ENCODE measurements around the gene DDI2. TPM values are rescaled to one million over a fixed set of nuclear protein-coding genes. Genes with fewer than 3 reads are reported as not detected.

DDI2 gene
- total RNA-seq, 2 experiments from 2014 or later, result 33.7 to 34.9 TPM

DNA sequence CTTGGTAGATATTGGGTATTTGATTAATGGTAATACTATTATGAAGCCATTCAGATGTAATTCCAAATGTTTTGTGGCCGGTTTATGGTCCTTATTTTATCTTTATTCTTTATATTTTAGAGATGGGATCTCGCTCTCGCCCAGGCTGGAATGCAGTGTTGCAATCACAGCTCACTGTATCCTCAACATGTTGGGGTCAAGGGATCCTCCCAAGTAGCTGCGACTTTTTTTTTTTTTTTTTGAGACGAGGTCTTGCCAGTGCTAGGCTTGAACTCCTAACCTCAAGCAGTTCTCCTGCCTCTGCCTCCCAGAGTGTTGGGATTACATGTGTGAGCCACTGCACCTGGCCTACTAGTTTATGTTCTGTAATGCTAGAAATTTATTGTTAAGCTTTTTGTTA is 4.7 kb downstream of the DDI2 start:
- H3K9me3 Mint-ChIP-seq, result no peaks in the 10 kb centered on the region
- ATAC-seq (no peak), DNase-seq (no peak)
- TF ChIP-seq, protein P1, sequence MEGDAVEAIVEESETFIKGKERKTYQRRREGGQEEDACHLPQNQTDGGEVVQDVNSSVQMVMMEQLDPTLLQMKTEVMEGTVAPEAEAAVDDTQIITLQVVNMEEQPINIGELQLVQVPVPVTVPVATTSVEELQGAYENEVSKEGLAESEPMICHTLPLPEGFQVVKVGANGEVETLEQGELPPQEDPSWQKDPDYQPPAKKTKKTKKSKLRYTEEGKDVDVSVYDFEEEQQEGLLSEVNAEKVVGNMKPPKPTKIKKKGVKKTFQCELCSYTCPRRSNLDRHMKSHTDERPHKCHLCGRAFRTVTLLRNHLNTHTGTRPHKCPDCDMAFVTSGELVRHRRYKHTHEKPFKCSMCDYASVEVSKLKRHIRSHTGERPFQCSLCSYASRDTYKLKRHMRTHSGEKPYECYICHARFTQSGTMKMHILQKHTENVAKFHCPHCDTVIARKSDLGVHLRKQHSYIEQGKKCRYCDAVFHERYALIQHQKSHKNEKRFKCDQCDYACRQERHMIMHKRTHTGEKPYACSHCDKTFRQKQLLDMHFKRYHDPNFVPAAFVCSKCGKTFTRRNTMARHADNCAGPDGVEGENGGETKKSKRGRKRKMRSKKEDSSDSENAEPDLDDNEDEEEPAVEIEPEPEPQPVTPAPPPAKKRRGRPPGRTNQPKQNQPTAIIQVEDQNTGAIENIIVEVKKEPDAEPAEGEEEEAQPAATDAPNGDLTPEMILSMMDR (IDR thresholded peaks at IDR 0.05), result no peak
- H3K4me1 Mint-ChIP-seq (ENCODE audit: low read depth), result peaks cover 66% of the 10 kb centered on the region
- CTCF ChIA-PET, result interaction anchor here (1.2 kb wide), 1 partner anchor 26 kb away, joined by 3 read pairs; no protein-coding TSS in a partner anchor
- POLR2A ChIA-PET, result interaction anchor here (1.0 to 1.4 kb wide), 3 partner anchors 12 to 75 kb away, joined by 3 to 6 read pairs (median 4); no protein-coding TSS in a partner anchor
- H3K36me3 Mint-ChIP-seq (ENCODE audit: low read depth), result peaks cover 43% of the 10 kb centered on the region
- intact Hi-C loops (cut with micrococcal nuclease), result no loop called here
- no peak overlapping the region for H3K4me3 Mint-ChIP-seq
- H3K27me3 Mint-ChIP-seq, result no peaks in the 10 kb centered on the region
- H3K27ac Mint-ChIP-seq, result no peak overlapping the region

DNA sequence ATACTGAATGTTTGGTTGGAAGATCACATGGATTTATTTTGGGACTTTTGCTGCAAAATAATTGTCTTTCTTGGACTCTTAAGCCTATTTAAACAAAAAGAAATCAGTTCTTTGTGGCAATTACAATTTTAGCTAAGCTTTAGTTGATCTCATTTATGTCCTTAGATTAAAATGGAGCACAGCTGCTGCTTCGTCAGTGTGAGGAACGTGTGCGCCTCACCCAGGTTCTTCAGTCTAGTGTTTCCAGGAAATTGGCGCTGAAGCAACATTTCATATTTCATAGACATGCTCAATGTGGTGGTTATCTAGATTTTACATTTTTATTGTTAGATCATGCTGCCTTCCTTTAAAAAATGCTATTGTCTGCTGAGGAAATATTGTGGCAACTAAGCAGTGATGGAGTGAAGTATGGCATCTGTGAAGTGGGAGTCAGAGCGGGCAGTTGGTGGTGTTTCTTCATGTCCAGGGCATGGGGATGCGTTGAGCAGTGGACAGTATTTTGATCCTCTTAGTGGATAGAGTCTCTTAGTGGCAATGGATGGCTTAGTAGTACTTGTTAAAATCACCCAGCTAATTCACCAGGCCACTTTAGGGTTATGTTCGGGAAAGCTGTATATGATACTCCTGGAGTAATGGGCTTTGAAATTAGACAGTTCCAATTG is 5.6 kb downstream of the DDI2 start:
- intact Hi-C loops (cut with micrococcal nuclease), result no loop called here
- Mint-ChIP-seq H3K4me3 (no peak overlapping the region), H3K27ac (peak overlapping the region; percentile 47), H3K9me3 (no peaks in the 10 kb centered on the region), H3K27me3 (no peaks in the 10 kb centered on the region), H3K4me1 (ENCODE audit: low read depth) (peaks cover 73% of the 10 kb centered on the region), H3K36me3 (ENCODE audit: low read depth) (peaks cover 49% of the 10 kb centered on the region)
- ATAC-seq (no peak), DNase-seq (no peak)
- POLR2A ChIA-PET, result interaction anchor here (1.0 to 1.4 kb wide), 3 partner anchors 11 to 74 kb away, joined by 3 to 6 read pairs (median 4); no protein-coding TSS in a partner anchor
- TF ChIP-seq, protein P1 (IDR thresholded peaks at IDR 0.05), result no peak
- CTCF ChIA-PET, result no interaction called here

DNA sequence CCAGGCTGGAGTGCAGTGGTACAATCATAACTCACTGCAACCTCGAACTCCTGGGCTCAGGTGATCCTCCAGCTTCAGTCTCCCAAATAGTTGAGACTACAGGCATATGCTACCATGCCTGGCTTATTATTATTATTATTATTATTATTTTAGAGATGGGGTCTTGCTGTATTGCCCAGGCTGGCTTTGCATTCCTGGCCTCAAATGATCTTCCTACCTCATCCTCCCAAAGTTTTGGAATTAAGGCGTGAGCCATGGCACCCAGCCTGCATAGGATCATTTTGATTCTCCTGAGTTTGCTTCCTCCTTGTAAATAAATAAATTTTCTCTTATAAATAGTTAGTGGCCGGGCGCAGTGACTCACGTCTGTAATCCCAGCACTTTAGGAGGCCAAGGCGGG is 6.2 kb downstream of the DDI2 start:
- Mint-ChIP-seq H3K4me3 (no peak overlapping the region), H3K27me3 (no peaks in the 10 kb centered on the region), H3K27ac (no peak overlapping the region), H3K36me3 (ENCODE audit: low read depth) (peaks cover 47% of the 10 kb centered on the region), H3K4me1 (ENCODE audit: low read depth) (peaks cover 75% of the 10 kb centered on the region), H3K9me3 (no peaks in the 10 kb centered on the region)
- ChIA-PET POLR2A (no interaction called here), CTCF (no interaction called here)
- DNase-seq (no peak), ATAC-seq (no peak)
- TF ChIP-seq, protein P1 (IDR thresholded peaks at IDR 0.05), result no peak
- intact Hi-C loops (cut with micrococcal nuclease), result no loop called here

DNA sequence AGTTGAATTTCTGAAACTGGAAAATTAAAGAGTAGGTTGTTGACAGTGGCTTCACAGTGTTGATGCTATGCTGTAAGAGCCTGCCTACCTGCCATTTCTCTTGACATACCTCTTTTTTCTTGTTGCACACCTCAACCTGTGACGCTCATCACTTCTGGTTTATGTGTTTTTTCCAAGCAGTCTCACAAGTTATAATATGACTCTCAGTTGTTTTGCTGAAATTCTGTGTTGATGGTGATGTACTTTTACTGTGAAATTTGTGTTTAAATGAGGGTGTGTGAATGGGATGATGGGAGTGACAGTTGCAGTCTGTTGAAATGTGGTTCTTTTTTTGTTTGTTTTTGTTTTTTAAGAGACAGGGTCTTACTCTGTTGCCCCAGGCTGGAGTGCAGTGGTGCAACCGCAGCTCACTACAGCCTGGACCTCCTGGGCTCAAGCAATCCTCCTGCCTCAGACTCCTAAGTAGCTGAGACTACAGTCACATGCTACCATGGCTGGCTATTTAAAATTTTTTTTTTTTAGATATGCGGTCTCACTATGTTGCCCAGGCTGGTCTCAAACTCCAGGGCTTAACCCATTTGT is 7.0 kb downstream of the DDI2 start:
- Mint-ChIP-seq H3K4me3 (no peak overlapping the region), H3K27me3 (no peaks in the 10 kb centered on the region), H3K27ac (peak overlapping the region; percentile 50), H3K36me3 (ENCODE audit: low read depth) (peaks cover 42% of the 10 kb centered on the region), H3K9me3 (no peaks in the 10 kb centered on the region), H3K4me1 (ENCODE audit: low read depth) (peaks cover 69% of the 10 kb centered on the region)
- intact Hi-C loops (cut with micrococcal nuclease), result no loop called here
- CTCF ChIA-PET, result no interaction called here
- no peak for ATAC-seq
- POLR2A ChIA-PET, result no interaction called here
- TF ChIP-seq, protein P1 (IDR thresholded peaks at IDR 0.05), result no peak
- no peak for DNase-seq

Data from activated CD8-positive, alpha-beta T cell treated with anti-CD3 and anti-CD28 coated beads for 36 hours (primary cell).